ENCODE measurements around the gene PTPRA. TPM values are rescaled to one million over a fixed set of nuclear protein-coding genes. Genes with fewer than 3 reads are reported as not detected.
A peak's percentile ranks its signal among the peaks of the same experiment; 100 is the strongest.

Gene PTPRA
- total RNA-seq, 1 experiment from 2014 or later = 26.9 TPM

- in situ Hi-C loops (cut with HindIII; ENCODE audit: low pct_unique_long_range_greater_than_20kb, low sequenced_read_pairs) = no loop called here
- DNase-seq (ENCODE audit: low read depth) = no peak
Measured at GRCh38 chr20:2845607-2846006, 27.7 kb upstream of the PTPRA start.

GRCh38 chr20:2846698-2847097 lies 26.6 kb upstream of the PTPRA start:
- in situ Hi-C loops (cut with HindIII; ENCODE audit: low pct_unique_long_range_greater_than_20kb, low sequenced_read_pairs) = no loop called here
- no peak for DNase-seq (ENCODE audit: low read depth)

GRCh38 chr20:2847802-2848201 lies 25.5 kb upstream of the PTPRA start:
- in situ Hi-C loops (cut with HindIII; ENCODE audit: low pct_unique_long_range_greater_than_20kb, low sequenced_read_pairs) = no loop called here
- no peak for DNase-seq (ENCODE audit: low read depth)

DNA sequence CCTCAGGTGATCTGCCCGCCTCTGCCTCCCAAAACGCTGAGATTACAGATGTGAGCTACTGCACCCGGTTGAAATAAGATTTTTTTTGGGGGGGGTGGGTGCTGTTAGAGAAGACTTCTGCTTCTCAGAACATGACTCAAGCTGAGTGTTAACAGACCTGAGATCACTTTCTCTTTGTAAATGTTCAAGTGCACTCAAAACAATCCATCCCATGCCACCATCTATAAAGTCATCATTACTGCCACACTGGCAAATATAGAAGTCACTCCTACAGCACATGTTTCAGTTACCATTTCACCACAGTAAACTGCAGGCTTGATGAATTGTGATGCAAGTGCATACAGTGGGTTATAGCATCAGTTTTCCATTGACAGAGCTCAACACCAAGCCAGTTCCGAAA lies 23.8 kb upstream of the PTPRA start:
- in situ Hi-C loops (cut with HindIII; ENCODE audit: low pct_unique_long_range_greater_than_20kb, low sequenced_read_pairs) = no loop called here
- no peak for DNase-seq (ENCODE audit: low read depth)

DNA sequence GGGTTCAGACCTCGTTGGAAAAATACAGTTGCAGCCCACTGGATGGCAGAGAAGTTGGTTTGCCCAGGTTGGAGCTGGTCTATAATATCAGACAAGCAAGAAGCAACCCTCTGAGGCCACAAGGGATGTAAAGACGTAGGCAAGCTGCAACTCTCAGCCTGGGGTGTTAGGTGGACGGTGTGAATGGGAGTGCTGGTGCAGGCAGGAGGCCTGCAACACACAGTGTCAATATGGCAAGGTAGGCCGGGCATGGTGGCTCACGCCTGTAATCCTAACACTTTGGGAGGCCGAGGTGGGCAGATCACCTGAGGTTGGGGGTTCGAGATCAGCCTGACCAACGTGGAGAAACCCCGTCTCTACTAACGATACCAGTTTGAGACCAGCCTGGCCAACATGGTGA lies 22.2 kb upstream of the PTPRA start:
- in situ Hi-C loops (cut with HindIII; ENCODE audit: low pct_unique_long_range_greater_than_20kb, low sequenced_read_pairs) = no loop called here

DNA sequence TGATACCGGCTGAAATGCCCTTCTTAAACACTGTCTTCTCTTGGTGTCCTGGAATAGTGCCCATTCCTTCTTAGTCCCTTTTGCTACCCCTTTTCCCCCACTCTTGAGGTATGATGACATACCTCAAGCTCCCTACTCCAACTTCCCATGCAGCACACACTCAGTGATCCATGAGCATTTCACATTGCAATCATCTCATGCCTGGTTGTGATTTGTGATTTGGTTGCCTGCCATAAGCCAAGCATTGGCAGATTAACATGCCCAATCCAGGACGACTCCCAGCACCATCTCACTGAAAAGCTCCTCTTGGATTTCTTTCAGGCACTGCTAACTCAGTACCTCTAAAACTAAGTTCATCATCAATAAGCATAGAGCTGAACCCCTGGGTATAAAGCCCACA lies 14.7 kb upstream of the PTPRA start:
- in situ Hi-C loops (cut with HindIII; ENCODE audit: low pct_unique_long_range_greater_than_20kb, low sequenced_read_pairs) = no loop called here
- DNase-seq (ENCODE audit: low read depth) = no peak

More for the DNA sequence above, 22.2 kb upstream of the PTPRA start:
- no peak for DNase-seq (ENCODE audit: low read depth)

DNA sequence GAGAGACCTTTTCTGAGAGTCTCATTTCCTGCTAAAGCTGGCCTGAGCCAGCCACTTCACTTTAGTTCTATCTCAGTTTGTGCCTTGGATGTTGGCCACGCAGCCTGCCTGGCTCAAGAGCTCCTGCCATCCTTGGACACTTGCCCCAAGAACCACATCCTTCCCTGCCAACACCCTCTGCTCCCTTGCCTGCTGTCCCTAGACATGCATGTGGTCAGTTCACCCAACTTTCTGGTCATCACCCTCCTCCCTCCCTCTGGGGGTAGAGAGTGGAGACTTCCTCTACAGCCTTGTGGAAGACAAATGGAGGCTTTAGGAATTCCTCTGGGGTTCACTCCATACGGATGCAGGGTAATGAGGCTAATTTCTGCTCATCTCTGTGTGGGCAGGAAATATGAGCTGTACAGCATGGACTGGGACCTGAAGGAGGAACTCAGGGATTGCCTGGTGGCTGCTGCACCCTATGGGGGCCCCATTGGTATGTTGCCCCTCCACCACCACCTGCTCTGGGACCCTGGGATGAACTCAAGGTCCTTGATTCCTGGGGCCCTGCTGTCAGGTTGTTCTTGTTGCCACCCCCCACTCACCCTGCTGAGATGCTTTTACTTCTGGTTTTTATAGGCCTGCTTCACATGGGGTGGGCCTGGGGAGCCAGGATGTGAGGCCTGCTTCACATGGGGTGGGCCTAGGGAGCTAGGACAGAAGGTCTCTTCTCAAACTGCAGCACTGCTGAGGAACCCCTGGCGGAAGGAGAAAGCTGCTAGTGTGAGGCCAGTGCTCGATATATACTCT lies 13.8 kb upstream of the PTPRA start:
- in situ Hi-C loops (cut with HindIII; ENCODE audit: low pct_unique_long_range_greater_than_20kb, low sequenced_read_pairs) = no loop called here
- DNase-seq (ENCODE audit: low read depth) = no peak

- DNase-seq (ENCODE audit: low read depth) = no peak
- in situ Hi-C loops (cut with HindIII; ENCODE audit: low pct_unique_long_range_greater_than_20kb, low sequenced_read_pairs) = no loop called here
Measured at GRCh38 chr20:2864626-2865025, 8.7 kb upstream of the PTPRA start.

- in situ Hi-C loops (cut with HindIII; ENCODE audit: low pct_unique_long_range_greater_than_20kb, low sequenced_read_pairs) = no loop called here
- no peak for DNase-seq (ENCODE audit: low read depth)
Measured at GRCh38 chr20:2865101-2865500, 8.2 kb upstream of the PTPRA start.

DNA sequence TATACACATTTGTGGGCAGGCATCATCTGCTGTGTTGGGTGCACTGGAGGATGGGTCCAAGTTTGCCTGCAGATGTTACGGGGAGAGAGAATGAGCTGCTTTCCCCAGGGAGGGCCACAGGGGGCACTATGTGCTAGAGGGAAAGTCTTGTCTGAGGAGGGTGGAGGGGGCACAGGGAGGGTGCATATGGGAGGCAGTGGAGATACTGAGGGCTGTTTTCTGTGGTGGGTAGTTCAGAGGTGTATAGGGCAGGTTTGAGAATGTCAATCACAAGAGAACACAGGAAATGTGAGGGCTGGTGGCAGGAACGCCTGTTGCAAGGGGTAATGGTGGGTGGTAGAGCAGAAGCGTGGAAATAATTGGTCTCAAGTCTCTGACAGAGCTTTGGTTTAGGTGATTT lies 7.7 kb upstream of the PTPRA start:
- in situ Hi-C loops (cut with HindIII; ENCODE audit: low pct_unique_long_range_greater_than_20kb, low sequenced_read_pairs) = no loop called here
- no peak for DNase-seq (ENCODE audit: low read depth)

DNA sequence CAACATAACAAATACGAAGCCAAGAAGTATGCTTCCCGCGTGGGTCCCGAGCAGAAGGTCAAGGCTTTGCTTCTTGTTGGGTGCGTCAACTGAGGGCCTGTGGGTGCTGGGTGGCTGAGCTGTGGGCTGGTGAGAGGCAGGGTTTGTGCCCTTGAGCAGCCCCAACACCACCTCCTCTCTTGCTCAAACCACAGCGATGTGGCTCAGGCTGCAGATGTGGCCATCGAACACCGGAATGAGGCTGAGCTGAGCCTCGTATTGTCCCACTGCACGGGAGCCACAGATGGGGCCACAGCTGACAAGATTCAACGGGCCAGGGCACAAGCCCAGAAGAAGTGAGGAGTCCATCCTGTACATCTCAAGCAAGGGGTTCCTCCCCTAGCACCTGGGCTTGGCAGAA lies 7.0 kb upstream of the PTPRA start:
- DNase-seq (ENCODE audit: low read depth) = no peak
- in situ Hi-C loops (cut with HindIII; ENCODE audit: low pct_unique_long_range_greater_than_20kb, low sequenced_read_pairs) = no loop called here

DNA sequence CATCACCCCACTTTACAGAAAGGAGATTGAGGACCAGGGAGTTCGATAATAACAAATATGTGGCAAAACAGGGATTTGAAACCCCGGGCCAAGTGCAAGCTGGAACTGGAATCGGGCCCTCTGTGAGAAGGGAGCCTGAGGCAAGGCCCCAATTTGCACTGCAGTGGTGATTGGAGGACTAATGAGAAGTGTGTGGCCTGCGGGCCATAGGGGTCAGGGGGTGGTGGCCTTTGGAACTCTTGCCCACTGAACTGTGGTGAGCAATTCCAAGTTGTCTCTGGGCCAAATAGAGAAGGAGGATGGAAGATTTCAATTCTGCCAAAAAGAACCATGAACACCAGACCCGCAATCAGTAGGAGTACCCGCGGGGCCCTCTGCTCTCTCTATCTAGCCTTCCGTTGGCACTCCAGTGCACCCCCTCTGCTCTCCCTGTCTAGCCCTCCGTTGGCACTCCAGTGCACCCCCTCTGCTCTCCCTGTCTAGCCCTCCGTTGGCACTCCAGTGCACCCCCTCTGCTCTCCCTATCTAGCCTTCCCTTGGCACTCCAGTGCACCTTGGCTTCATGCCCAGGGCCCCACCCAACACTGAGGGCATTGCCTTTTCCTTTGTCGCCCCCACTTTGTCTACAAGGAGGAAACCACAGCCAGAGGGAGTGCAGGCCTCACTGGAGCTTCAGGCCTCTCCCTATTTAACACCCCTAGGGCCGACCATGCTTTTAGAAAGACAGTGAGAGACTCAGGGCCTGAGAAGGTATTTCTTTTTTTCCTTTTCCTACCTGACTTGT lies 6.0 kb upstream of the PTPRA start:
- DNase-seq (ENCODE audit: low read depth) = no peak
- in situ Hi-C loops (cut with HindIII; ENCODE audit: low pct_unique_long_range_greater_than_20kb, low sequenced_read_pairs) = no loop called here

DNA sequence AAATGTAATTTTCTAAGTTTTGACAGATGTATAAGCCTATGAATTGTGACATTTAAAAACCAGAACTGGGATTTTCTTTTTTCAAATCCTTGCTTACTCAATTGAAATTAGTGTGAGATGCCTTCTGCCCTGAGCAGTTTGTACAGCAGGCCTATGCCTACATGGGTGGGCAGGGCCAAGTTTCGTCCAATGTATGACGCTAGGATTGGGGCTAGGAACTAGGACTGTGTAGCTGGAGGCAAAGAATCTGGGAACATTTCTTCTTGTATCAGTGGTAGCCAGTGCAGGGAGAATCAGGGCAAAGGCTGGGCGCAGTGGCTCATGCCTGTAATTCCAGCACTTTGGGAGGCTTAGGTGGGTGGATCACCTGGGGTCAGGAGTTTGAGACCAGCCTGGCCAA lies 3.9 kb upstream of the PTPRA start:
- DNase-seq (ENCODE audit: low read depth) = no peak
- in situ Hi-C loops (cut with HindIII; ENCODE audit: low pct_unique_long_range_greater_than_20kb, low sequenced_read_pairs) = no loop called here

- in situ Hi-C loops (cut with HindIII; ENCODE audit: low pct_unique_long_range_greater_than_20kb, low sequenced_read_pairs) = no loop called here
- no peak for DNase-seq (ENCODE audit: low read depth)
Measured at GRCh38 chr20:2871111-2871465, 2.2 kb upstream of the PTPRA start.

GRCh38 chr20:2871661-2872458 lies 1.4 kb upstream of the PTPRA start:
- in situ Hi-C loops (cut with HindIII; ENCODE audit: low pct_unique_long_range_greater_than_20kb, low sequenced_read_pairs) = no loop called here
- DNase-seq (ENCODE audit: low read depth) = no peak

GRCh38 chr20:2872459-2873009 lies 747 bp upstream of the PTPRA start:
- in situ Hi-C loops (cut with HindIII; ENCODE audit: low pct_unique_long_range_greater_than_20kb, low sequenced_read_pairs) = no loop called here
- peak; percentile 40 for DNase-seq (ENCODE audit: low read depth)

DNA sequence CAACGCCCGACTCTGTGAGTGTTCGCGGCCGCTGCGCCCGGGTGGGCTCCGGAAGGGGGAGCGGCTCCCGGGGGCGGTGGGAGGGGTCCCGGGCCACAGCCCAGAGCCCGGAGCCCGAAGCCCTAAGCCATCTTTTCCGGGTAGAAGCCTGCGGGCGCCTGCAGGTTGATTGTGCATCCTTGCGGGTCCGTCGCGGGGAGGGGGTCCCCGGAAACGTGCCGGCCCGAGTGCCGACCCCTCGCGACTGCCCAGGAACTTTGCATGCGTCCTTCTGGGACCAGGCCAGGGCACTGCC lies 413 bp downstream of the PTPRA start:
- peak; percentile 13 for DNase-seq (ENCODE audit: low read depth)
- in situ Hi-C loops (cut with HindIII; ENCODE audit: low pct_unique_long_range_greater_than_20kb, low sequenced_read_pairs) = no loop called here

DNA sequence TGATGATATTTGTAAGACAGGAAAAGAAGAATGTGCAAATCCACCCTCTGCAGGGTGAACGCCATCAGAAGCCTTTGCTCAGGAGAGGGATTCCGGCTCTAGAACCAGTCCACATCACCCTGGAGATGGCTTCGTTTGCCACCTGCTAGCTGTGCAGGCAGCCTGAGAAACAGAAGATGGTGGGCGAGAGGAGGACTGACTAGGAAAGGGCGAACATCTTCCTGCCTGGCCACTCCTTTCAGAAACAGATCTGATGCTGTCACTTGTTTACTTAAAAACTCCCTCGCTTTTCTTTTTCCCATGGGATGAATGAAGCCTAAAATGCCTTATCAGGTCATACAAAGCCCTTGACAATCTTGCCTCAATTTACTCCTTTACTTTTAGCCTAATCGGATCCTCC lies 1.2 kb downstream of the PTPRA start:
- DNase-seq (ENCODE audit: low read depth) = no peak
- in situ Hi-C loops (cut with HindIII; ENCODE audit: low pct_unique_long_range_greater_than_20kb, low sequenced_read_pairs) = no loop called here

- in situ Hi-C loops (cut with HindIII; ENCODE audit: low pct_unique_long_range_greater_than_20kb, low sequenced_read_pairs) = no loop called here
- DNase-seq (ENCODE audit: low read depth) = no peak
Measured at GRCh38 chr20:2875690-2876203, 2.5 kb downstream of the PTPRA start.
